Omental fat pad (tissue), 4 donors: ENCODE data around the gene CNTROB. TPM values are rescaled to one million over a fixed set of nuclear protein-coding genes. Genes with fewer than 3 reads are reported as not detected.

ENCODE experiments used
- ATAC-seq: fragments of 150-250 bp; one replicate; pipeline ENCODE4 v1.9.1; 2016; ENCODE audit warnings: mild to moderate bottlenecking, moderate library complexity; ENCODE audit not compliant: low FRiP score
- DNase-seq: peaks from one replicate; pipeline ENCODE4 v3.0.0-alpha.2; 2019; ENCODE audit warnings: low spot score
- CTCF ChIP-seq, 3 donors: fragments of 450-650 bp; IDR thresholded peaks; one replicate each; pipeline ENCODE4 v1.5.1; 2016 to 2017; ENCODE audit warnings: antibody characterized with exemption in 3 of 3, mild to moderate bottlenecking in 3 of 3, moderate library complexity in 2 of 3
- total RNA-seq, 4 donors: library from RNA; depleted of rRNA; stranded (reverse); fragments of >200 nt; gene quantifications; one replicate each; pipeline ENCODE4 v1.1.0, GENCODE V29; 2016

The CNTROB gene
- 10 to 100 TPM; 14.8 to 24.7 (median 19.8) TPM for total RNA-seq

GRCh38 chr17:7931709-7932482, at the start of gene CNTROB, which contains the start of gene TRAPPC1:
Gene CNTROB, plus strand, starts transcription at chr17:7932206. Its CDS starts 874 bp downstream, at chr17:7933080.
Gene TRAPPC1, minus strand, starts transcription at chr17:7931946. Its CDS starts 117 bp downstream, at chr17:7931829.
- ATAC-seq (peak; percentile 98), DNase-seq (peak; percentile 98)
- no peak for TF ChIP-seq CTCF (IDR thresholded peaks at IDR 0.05)

- ATAC-seq: no peak
- no peak for TF ChIP-seq CTCF (IDR thresholded peaks at IDR 0.05)
- DNase-seq: no peak
These were observed 49.4 kb upstream of the CNTROB start for GRCh38 chr17:7882629-7883028.

- no peak for ATAC-seq
- no peak for DNase-seq
- no peak for TF ChIP-seq CTCF (IDR thresholded peaks at IDR 0.05)
These were observed 48.1 kb upstream of the CNTROB start for GRCh38 chr17:7883781-7884386.

- TF ChIP-seq CTCF (IDR thresholded peaks at IDR 0.05): no peak
- no peak for DNase-seq
- ATAC-seq: no peak
These were observed 47.2 kb upstream of the CNTROB start for GRCh38 chr17:7884581-7885366.

GRCh38 chr17:7885367-7886226, 46.4 kb upstream of the CNTROB start:
- ATAC-seq (no peak), DNase-seq (no peak)
- TF ChIP-seq CTCF (IDR thresholded peaks at IDR 0.05): no peak
